ENCODE measurements around the gene ADNP. TPM values are rescaled to one million over a fixed set of nuclear protein-coding genes. Genes with fewer than 3 reads are reported as not detected.

ADNP gene
- total and polyA plus RNA-seq, 7 donors = 13.3 to 40.1 (median 34.2) TPM

DNA sequence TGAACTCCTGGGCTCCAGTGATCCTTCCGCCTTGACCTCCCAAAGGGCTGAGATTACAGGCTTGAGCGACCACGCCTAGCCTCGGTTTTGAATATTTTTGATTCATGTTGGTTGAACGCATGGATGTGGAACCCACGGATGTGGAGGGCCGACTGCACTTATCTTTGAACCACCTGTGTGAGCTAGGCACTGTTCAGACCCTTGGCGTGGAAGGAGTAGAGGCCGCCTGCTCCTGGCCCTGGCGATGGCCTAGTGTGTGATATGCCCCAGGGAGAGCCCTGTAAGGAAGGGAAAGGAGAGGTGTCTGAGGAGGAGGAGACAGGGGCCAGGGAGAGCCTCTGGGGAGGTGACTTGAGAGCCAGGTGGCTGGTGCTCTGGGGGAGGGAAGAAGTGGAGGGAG lies 72.1 kb downstream of the ADNP start:
- TF ChIP-seq, protein P1, sequence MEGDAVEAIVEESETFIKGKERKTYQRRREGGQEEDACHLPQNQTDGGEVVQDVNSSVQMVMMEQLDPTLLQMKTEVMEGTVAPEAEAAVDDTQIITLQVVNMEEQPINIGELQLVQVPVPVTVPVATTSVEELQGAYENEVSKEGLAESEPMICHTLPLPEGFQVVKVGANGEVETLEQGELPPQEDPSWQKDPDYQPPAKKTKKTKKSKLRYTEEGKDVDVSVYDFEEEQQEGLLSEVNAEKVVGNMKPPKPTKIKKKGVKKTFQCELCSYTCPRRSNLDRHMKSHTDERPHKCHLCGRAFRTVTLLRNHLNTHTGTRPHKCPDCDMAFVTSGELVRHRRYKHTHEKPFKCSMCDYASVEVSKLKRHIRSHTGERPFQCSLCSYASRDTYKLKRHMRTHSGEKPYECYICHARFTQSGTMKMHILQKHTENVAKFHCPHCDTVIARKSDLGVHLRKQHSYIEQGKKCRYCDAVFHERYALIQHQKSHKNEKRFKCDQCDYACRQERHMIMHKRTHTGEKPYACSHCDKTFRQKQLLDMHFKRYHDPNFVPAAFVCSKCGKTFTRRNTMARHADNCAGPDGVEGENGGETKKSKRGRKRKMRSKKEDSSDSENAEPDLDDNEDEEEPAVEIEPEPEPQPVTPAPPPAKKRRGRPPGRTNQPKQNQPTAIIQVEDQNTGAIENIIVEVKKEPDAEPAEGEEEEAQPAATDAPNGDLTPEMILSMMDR (IDR thresholded peaks at IDR 0.05) = no peak
- Histone ChIP-seq H3K4me3 (no peak overlapping the region), H3K27me3 (ENCODE audit: insufficient read depth in 3 of 3, low read length in 2 of 3) (no peaks in the 10 kb centered on the region), H3K27ac (no peak overlapping the region), H3K4me1 (no peaks in the 10 kb centered on the region), H3K36me3 (ENCODE audit: insufficient read depth in 1 of 2, low read depth in 1 of 2) (no peaks in the 10 kb centered on the region), H3K9me3 (no peaks in the 10 kb centered on the region)
- ATAC-seq (no peak), DNase-seq (no peak)
- WGBS, 3 donors = 92 to 96% (median 95%) methylated on average over 10 of the region's 10 CpGs
- intact Hi-C loops (cut with DNase I) = no loop called here

DNA sequence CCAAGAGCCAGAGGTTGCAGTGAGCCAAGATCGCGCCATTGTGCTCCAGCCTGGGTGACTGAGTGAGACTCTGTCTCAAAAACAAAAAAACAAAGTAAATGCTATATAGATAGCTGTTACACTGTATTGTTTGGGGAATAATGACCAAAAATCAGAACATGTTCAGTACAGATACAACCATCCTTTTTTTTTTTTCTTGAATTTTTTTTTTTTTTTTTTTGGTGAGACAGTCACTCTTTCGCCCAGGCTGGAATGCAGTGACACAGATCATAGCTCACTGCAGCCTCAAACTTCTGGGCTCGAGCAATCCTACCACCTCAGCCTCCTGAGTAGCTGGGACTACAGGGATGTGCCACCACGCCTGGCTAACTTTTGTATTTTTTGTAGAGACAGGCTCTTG lies 72.7 kb downstream of the ADNP start:
- no peak overlapping the region for H3K4me3 ChIP-seq
- ATAC-seq (no peak), DNase-seq (no peak)
- H3K27ac ChIP-seq = no peak overlapping the region
- no peaks in the 10 kb centered on the region for H3K9me3 ChIP-seq
- intact Hi-C loops (cut with DNase I) = no loop called here
- H3K27me3 ChIP-seq (ENCODE audit: insufficient read depth in 3 of 3, low read length in 2 of 3) = no peaks in the 10 kb centered on the region
- no peaks in the 10 kb centered on the region for H3K4me1 ChIP-seq
- no peaks in the 10 kb centered on the region for H3K36me3 ChIP-seq (ENCODE audit: insufficient read depth in 1 of 2, low read depth in 1 of 2)
- TF ChIP-seq, protein P1 (IDR thresholded peaks at IDR 0.05) = no peak
- WGBS, 3 donors = 93 to 95% (median 94%) methylated on average over 5 of the region's 5 CpGs

GRCh38 chr20:50857348-50857747 lies 73.9 kb downstream of the ADNP start:
- no peaks in the 10 kb centered on the region for H3K4me1 ChIP-seq
- H3K27me3 ChIP-seq (ENCODE audit: insufficient read depth in 3 of 3, low read length in 2 of 3) = no peaks in the 10 kb centered on the region
- TF ChIP-seq, protein P1 (IDR thresholded peaks at IDR 0.05) = no peak
- no peak overlapping the region for H3K4me3 ChIP-seq
- no peaks in the 10 kb centered on the region for H3K36me3 ChIP-seq (ENCODE audit: insufficient read depth in 1 of 2, low read depth in 1 of 2)
- ATAC-seq = no peak
- H3K9me3 ChIP-seq = no peaks in the 10 kb centered on the region
- no peak for DNase-seq
- intact Hi-C loops (cut with DNase I) = no loop called here
- 91 to 96% (median 95%) methylated on average over 7 of the region's 7 CpGs for WGBS, 3 donors
- no peak overlapping the region for H3K27ac ChIP-seq

DNA sequence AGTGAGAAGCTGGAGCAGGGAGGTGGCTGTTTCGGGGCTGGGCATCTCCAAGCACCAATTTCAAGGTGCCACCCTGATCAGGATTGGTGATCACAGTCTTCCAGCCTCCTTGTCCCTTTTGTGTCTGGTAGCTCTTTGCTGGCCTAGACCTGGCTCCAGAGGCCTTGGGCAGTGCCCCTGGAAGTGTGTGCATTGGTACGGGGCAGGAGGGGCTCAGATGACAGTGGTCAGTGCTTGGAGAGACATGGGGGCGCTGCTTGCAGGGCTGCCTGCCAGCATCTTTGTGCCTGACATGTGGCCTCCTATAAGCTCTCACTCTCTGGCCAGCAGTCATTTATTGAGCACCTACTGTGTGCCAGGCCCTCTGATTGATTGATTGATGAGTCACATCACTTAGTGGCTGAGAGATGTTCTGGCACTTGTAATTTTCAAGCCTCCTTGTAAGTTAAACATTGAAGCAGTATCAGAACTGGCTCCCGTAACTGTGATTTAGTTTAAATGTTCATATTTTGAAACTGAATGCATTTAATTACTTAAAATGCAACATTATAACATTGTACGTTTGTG lies 74.7 kb downstream of the ADNP start:
- WGBS, 3 donors = 73 to 85% (median 79%) methylated on average over 5 of the region's 5 CpGs
- intact Hi-C loops (cut with DNase I) = no loop called here

More for the DNA sequence above, 74.7 kb downstream of the ADNP start:
- H3K4me1 ChIP-seq = no peaks in the 10 kb centered on the region
- ATAC-seq (no peak), DNase-seq (no peak)
- H3K36me3 ChIP-seq (ENCODE audit: insufficient read depth in 1 of 2, low read depth in 1 of 2) = no peaks in the 10 kb centered on the region
- no peak overlapping the region for H3K27ac ChIP-seq
- no peak overlapping the region for H3K4me3 ChIP-seq
- H3K27me3 ChIP-seq (ENCODE audit: insufficient read depth in 3 of 3, low read length in 2 of 3) = no peaks in the 10 kb centered on the region
- TF ChIP-seq, protein P1 (IDR thresholded peaks at IDR 0.05) = no peak
- H3K9me3 ChIP-seq = no peaks in the 10 kb centered on the region
